Fibroblast of skin of left quadriceps (primary cell): ENCODE measurements around the gene RAP1GDS1.

Experiments
- DNase-seq, 2 experiments: peaks; one replicate each; pipeline ENCODE4 v3.0.0-alpha.2; 2013; ENCODE audit warnings: low read depth in 2 of 2

RAP1GDS1 gene

GRCh38 chr4:98480535-98480934, 219.4 kb downstream of the RAP1GDS1 start:
- DNase-seq = no peak

- no peak for DNase-seq
Observed at GRCh38 chr4:98481167-98481566, 220.0 kb downstream of the RAP1GDS1 start.

- DNase-seq = no peak
Observed at GRCh38 chr4:98482503-98482846, 221.3 kb downstream of the RAP1GDS1 start.

GRCh38 chr4:98482847-98483806, 221.9 kb downstream of the RAP1GDS1 start:
- no peak for DNase-seq

- DNase-seq = no peak
Observed at GRCh38 chr4:98484031-98484430, 222.8 kb downstream of the RAP1GDS1 start.

GRCh38 chr4:98485816-98486345, 224.7 kb downstream of the RAP1GDS1 start:
- no peak for DNase-seq

- DNase-seq = no peak
Observed at GRCh38 chr4:98490251-98490650, 229.1 kb downstream of the RAP1GDS1 start.

GRCh38 chr4:98491899-98492559, 230.8 kb downstream of the RAP1GDS1 start:
- DNase-seq = peak; percentile 63 to 65

- DNase-seq = no peak
Observed at GRCh38 chr4:98493296-98493695, 232.1 kb downstream of the RAP1GDS1 start.
